Tibial nerve (tissue), 3 donors: Measurements from ENCODE around the gene SEC62.

Experiments used
- POLR2A ChIP-seq, 2 donors: fragments of 450-650 bp; IDR thresholded peaks; one replicate each; pipeline ENCODE4 v1.6.1; 2017; ENCODE audit warnings: antibody characterized with exemption in 2 of 2, mild to moderate bottlenecking in 2 of 2, moderate library complexity in 2 of 2
- TF ChIP-seq, protein P1 (sequence below), 5 experiments: fragments of 200-600 bp in 3 of 5; fragments of 450-650 bp in 2 of 5; sonication (generic) in 3 of 5; IDR thresholded peaks; one replicate each; pipeline ENCODE4 v1.5.1; 2016 to 2019; ENCODE audit warnings: antibody characterized with exemption in 5 of 5, mild to moderate bottlenecking in 3 of 5, moderate library complexity in 2 of 5

DNA sequence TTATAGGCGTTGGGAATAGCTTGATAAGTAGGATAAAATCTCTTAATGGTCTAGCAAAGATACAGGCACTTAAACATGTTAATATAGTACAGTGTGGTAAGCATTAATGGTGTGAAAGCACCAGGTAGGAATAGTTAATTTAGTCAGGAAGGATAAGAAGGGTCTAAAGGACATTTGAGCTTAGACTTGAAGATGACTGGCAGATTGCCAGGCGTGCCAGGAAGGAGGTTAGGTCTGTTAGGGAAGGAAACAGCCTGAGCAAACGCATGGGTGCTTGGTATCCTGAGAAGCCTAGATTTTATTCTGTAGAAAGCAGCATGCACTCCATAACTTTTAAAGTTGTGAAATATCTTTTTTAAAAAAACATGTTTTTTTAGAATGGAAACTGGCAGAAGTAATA lies 17.7 kb downstream of the SEC62 start:
- TF ChIP-seq, protein P1, sequence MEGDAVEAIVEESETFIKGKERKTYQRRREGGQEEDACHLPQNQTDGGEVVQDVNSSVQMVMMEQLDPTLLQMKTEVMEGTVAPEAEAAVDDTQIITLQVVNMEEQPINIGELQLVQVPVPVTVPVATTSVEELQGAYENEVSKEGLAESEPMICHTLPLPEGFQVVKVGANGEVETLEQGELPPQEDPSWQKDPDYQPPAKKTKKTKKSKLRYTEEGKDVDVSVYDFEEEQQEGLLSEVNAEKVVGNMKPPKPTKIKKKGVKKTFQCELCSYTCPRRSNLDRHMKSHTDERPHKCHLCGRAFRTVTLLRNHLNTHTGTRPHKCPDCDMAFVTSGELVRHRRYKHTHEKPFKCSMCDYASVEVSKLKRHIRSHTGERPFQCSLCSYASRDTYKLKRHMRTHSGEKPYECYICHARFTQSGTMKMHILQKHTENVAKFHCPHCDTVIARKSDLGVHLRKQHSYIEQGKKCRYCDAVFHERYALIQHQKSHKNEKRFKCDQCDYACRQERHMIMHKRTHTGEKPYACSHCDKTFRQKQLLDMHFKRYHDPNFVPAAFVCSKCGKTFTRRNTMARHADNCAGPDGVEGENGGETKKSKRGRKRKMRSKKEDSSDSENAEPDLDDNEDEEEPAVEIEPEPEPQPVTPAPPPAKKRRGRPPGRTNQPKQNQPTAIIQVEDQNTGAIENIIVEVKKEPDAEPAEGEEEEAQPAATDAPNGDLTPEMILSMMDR (IDR thresholded peaks at IDR 0.05), result no peak
- TF ChIP-seq POLR2A (IDR thresholded peaks at IDR 0.05), result no peak
